ENCODE results near the gene GHSR.
A peak's percentile ranks its signal among the peaks of the same experiment; 100 is the strongest.
"Not testable (repeated sequence)": the region's sequence is repeated elsewhere in the genome, so short reads cannot be mapped to it uniquely, and the experiment has no call there.

The GHSR gene, protein sequence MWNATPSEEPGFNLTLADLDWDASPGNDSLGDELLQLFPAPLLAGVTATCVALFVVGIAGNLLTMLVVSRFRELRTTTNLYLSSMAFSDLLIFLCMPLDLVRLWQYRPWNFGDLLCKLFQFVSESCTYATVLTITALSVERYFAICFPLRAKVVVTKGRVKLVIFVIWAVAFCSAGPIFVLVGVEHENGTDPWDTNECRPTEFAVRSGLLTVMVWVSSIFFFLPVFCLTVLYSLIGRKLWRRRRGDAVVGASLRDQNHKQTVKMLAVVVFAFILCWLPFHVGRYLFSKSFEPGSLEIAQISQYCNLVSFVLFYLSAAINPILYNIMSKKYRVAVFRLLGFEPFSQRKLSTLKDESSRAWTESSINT

GRCh38 chr3:172447611-172448579 is at the start of gene GHSR:
Gene GHSR, minus strand, starts transcription at chr3:172448456. Its CDS starts 43 bp downstream, at chr3:172448413.
- Mint-ChIP-seq H3K4me3 (peak within 1 kb of the TSS; percentile 75), H3K27ac (peak within 1 kb of the TSS; percentile 18), H3K4me1 (ENCODE audit: low read depth) (peaks cover 27% of the 10 kb centered on the region), H3K27me3 (peaks cover 45% of the 10 kb centered on the region), H3K36me3 (no peaks in the 10 kb centered on the region), H3K9me3 (ENCODE audit: low read depth) (no peaks in the 10 kb centered on the region)

DNA sequence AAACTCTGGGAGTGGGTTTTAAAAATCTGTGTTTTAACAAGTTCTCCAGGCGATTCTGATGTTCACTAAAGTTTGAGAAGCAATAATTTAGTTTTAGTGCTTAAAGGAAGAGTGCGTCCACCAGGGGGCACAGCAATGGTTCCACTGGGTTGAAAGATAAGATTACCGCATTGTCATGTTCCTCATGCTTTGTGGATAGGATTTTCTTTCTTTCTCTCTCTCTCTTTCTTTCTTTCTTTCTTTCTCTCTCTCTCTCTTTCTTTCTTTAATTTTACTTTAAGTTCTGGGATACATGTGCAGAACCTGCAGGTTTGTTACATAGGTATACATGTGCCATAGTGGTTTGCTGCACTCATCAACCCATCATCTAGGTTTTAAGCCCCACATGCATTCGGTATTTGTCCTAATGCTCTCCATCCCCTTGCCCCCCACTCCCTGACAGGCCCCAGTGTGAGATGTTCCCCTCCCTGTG is 42.0 kb upstream of the GHSR start:
- H3K4me1 Mint-ChIP-seq (ENCODE audit: low read depth); H3K4me3 Mint-ChIP-seq; H3K27me3 Mint-ChIP-seq; H3K36me3 Mint-ChIP-seq; H3K9me3 Mint-ChIP-seq (ENCODE audit: low read depth): not testable (repeated sequence)
- peak overlapping the region; percentile 78 for H3K27ac Mint-ChIP-seq

- H3K9me3 Mint-ChIP-seq (ENCODE audit: low read depth) = no peaks in the 10 kb centered on the region
- no peak overlapping the region for H3K27ac Mint-ChIP-seq
- peaks cover 5% of the 10 kb centered on the region for H3K4me1 Mint-ChIP-seq (ENCODE audit: low read depth)
- H3K36me3 Mint-ChIP-seq = no peaks in the 10 kb centered on the region
- H3K4me3 Mint-ChIP-seq = no peak overlapping the region
- no peaks in the 10 kb centered on the region for H3K27me3 Mint-ChIP-seq
Observed at GRCh38 chr3:172478116-172478515, 29.9 kb upstream of the GHSR start.

GRCh38 chr3:172476347-172476746 is 28.1 kb upstream of the GHSR start:
- H3K27ac Mint-ChIP-seq = no peak overlapping the region

DNA sequence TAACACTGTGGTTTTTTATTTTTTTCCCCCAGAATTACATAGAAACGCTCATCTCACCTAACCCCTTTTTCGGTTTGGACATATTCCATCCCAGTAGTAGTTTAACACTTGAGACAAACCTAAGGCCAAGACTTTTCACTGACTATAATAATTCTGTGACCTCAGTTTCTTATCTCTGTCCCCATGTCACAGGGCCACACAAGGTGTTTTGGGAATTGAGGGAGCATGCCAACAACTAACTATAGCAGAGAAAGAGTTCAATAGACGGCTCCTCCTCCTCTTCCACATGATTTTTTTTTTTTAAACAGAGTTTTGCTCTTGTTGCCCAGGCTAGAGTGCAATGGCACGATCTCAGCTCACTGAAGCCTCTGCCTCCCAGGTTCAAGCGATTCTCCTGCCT is 27.4 kb upstream of the GHSR start:
- Mint-ChIP-seq H3K27ac (no peak overlapping the region), H3K36me3 (no peaks in the 10 kb centered on the region), H3K4me3 (no peak overlapping the region), H3K27me3 (peaks cover 2% of the 10 kb centered on the region), H3K4me1 (ENCODE audit: low read depth) (peaks cover 5% of the 10 kb centered on the region), H3K9me3 (ENCODE audit: low read depth) (no peaks in the 10 kb centered on the region)

More at GRCh38 chr3:172476347-172476746, 28.1 kb upstream of the GHSR start:
- Mint-ChIP-seq H3K9me3 (ENCODE audit: low read depth) (no peaks in the 10 kb centered on the region), H3K36me3 (no peaks in the 10 kb centered on the region), H3K27me3 (no peaks in the 10 kb centered on the region), H3K4me3 (peak overlapping the region; percentile 85), H3K4me1 (ENCODE audit: low read depth) (peaks cover 5% of the 10 kb centered on the region)

DNA sequence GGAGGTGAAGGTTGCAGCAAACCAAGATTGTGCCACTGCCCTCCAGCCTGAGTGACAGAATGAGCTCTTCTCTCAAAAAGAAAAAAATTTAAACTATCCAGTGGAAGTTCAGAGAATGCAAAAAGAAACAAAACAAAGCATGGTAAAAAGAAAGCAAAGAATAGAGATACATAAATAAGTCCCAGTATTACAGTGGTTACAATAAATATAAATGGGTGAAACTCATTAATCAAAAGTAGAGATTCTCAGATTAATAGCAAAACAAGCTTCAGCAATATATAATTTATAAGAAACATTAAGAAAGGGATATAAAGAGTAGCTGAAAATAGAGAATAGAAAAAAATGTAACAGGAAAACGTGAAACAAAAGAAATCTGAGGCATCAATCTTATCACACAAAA is 23.6 kb upstream of the GHSR start:
- Mint-ChIP-seq H3K4me3 (no peak overlapping the region), H3K4me1 (ENCODE audit: low read depth) (no peaks in the 10 kb centered on the region), H3K27ac (no peak overlapping the region), H3K27me3 (peaks cover 10% of the 10 kb centered on the region), H3K9me3 (ENCODE audit: low read depth) (no peaks in the 10 kb centered on the region), H3K36me3 (no peaks in the 10 kb centered on the region)

GRCh38 chr3:172470588-172470987 is 22.3 kb upstream of the GHSR start:
- Mint-ChIP-seq H3K9me3 (ENCODE audit: low read depth) (no peaks in the 10 kb centered on the region), H3K4me3 (no peak overlapping the region), H3K27ac (no peak overlapping the region), H3K4me1 (ENCODE audit: low read depth) (no peaks in the 10 kb centered on the region), H3K27me3 (peaks cover 11% of the 10 kb centered on the region), H3K36me3 (no peaks in the 10 kb centered on the region)

DNA sequence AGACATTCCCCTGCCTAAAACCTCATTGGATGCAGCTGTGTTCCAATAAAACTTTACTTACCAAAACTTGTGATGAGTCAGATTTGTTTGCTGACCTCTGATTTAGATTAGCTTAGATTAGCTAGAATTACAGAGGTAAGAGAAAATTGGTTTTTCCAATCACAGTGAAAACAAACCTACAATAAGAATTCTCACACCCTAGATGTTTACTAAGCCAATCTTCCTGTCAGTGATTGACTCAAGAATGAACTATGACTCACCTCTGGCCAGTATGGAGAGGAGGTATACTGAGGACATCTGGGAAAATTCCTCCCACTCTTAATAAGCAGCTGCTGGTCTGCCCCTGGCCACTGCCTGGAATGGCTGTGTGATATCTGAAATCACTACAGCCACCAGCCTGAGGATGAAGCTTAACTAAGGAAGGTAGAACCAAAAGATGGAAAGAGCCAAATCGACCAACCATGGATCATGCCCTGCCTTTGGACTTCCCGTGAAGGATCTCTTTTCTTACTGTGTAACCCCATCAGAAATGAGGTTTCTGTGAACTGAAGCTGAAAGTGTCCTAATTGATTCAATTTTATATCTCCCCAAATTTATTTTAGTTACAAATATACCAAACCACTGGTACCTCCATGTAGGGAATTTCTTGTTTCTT is 19.0 kb upstream of the GHSR start:
- Mint-ChIP-seq H3K9me3 (ENCODE audit: low read depth) (no peaks in the 10 kb centered on the region), H3K27ac (no peak overlapping the region), H3K4me3 (no peak overlapping the region), H3K4me1 (ENCODE audit: low read depth) (no peaks in the 10 kb centered on the region), H3K27me3 (peaks cover 11% of the 10 kb centered on the region), H3K36me3 (no peaks in the 10 kb centered on the region)

GRCh38 chr3:172466553-172467130 is 18.4 kb upstream of the GHSR start:
- Mint-ChIP-seq H3K4me3 (no peak overlapping the region), H3K9me3 (ENCODE audit: low read depth) (no peaks in the 10 kb centered on the region), H3K36me3 (no peaks in the 10 kb centered on the region), H3K27me3 (peaks cover 11% of the 10 kb centered on the region), H3K27ac (no peak overlapping the region), H3K4me1 (ENCODE audit: low read depth) (no peaks in the 10 kb centered on the region)

GRCh38 chr3:172465281-172465680 is 17.0 kb upstream of the GHSR start:
- no peaks in the 10 kb centered on the region for H3K4me1 Mint-ChIP-seq (ENCODE audit: low read depth)
- no peaks in the 10 kb centered on the region for H3K36me3 Mint-ChIP-seq
- H3K27ac Mint-ChIP-seq = no peak overlapping the region
- H3K27me3 Mint-ChIP-seq = peaks cover 9% of the 10 kb centered on the region
- H3K9me3 Mint-ChIP-seq (ENCODE audit: low read depth) = no peaks in the 10 kb centered on the region
- no peak overlapping the region for H3K4me3 Mint-ChIP-seq

GRCh38 chr3:172464306-172464705 is 16.1 kb upstream of the GHSR start:
- H3K36me3 Mint-ChIP-seq = no peaks in the 10 kb centered on the region
- H3K4me1 Mint-ChIP-seq (ENCODE audit: low read depth) = no peaks in the 10 kb centered on the region
- H3K4me3 Mint-ChIP-seq = no peak overlapping the region
- no peak overlapping the region for H3K27ac Mint-ChIP-seq
- H3K27me3 Mint-ChIP-seq = peaks cover 9% of the 10 kb centered on the region
- H3K9me3 Mint-ChIP-seq (ENCODE audit: low read depth) = no peaks in the 10 kb centered on the region

- Mint-ChIP-seq H3K4me3 (no peak overlapping the region), H3K27me3 (peaks cover 1% of the 10 kb centered on the region), H3K27ac (no peak overlapping the region), H3K9me3 (ENCODE audit: low read depth) (no peaks in the 10 kb centered on the region), H3K4me1 (ENCODE audit: low read depth) (no peaks in the 10 kb centered on the region), H3K36me3 (no peaks in the 10 kb centered on the region)
Observed at GRCh38 chr3:172461530-172462138, 13.4 kb upstream of the GHSR start.

GRCh38 chr3:172456404-172456803 is 8.1 kb upstream of the GHSR start:
- Mint-ChIP-seq H3K4me3 (no peak overlapping the region), H3K9me3 (ENCODE audit: low read depth) (no peaks in the 10 kb centered on the region), H3K36me3 (no peaks in the 10 kb centered on the region), H3K27me3 (peaks cover 12% of the 10 kb centered on the region), H3K27ac (no peak overlapping the region), H3K4me1 (ENCODE audit: low read depth) (no peaks in the 10 kb centered on the region)

DNA sequence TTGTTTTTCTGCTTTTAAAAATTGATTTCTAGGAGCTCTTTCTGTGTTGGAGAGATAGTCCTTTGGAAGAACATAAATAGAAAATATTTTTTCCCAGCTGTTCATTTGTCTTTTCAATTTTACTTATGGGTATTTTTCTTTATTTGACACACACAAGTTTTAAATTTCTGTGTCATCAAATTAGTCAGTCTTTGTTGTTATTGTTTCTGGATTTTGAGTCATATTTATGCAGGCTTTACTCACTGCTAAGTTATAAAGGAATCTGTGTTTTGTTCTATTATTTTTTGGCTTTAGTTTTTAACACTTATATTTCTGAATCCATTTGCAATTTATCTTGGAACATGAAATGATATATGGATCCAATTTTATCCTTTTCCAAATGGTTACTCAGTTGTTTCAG is 5.9 kb upstream of the GHSR start:
- Mint-ChIP-seq H3K4me1 (ENCODE audit: low read depth) (peaks cover 8% of the 10 kb centered on the region), H3K27ac (no peak overlapping the region), H3K27me3 (peaks cover 22% of the 10 kb centered on the region), H3K9me3 (ENCODE audit: low read depth) (no peaks in the 10 kb centered on the region), H3K36me3 (no peaks in the 10 kb centered on the region), H3K4me3 (no peak overlapping the region)

All from activated naive CD8-positive, alpha-beta T cell (primary cell).